Activated CD4-positive, alpha-beta memory T cell treated with anti-CD3 and anti-CD28 coated beads, Interleukin-2, amount 10 ng/mL, durations not matched to agents 7 days and 5 days (primary cell): ENCODE data around the gene KLF11. TPM values are rescaled to one million over a fixed set of nuclear protein-coding genes. Genes with fewer than 3 reads are reported as not detected.
"Not testable (repeated sequence)": the region's sequence is repeated elsewhere in the genome, so short reads cannot be mapped to it uniquely, and the experiment has no call there.

Experiments
- CTCF ChIA-PET: fragments of 350-600 bp; sonication (Branson Sonifier 250); formaldehyde crosslinking; loops from one replicate; lab custom pipeline; 2021; ENCODE audit warnings: antibody characterized with exemption, inconsistent platforms; lab: Charles Lee
- POLR2A ChIA-PET: fragments of 350-600 bp; sonication (Branson Sonifier 250); formaldehyde crosslinking; loops from one replicate; lab custom pipeline; 2021; ENCODE audit warnings: antibody characterized with exemption; lab: Charles Lee
- DNase-seq: peaks from one replicate; pipeline ENCODE4 v3.0.0-alpha.2; 2020
- H3K27ac Mint-ChIP-seq: one replicate; pipeline ENCODE4 v1.8.0; 2021; ENCODE audit warnings: mild to moderate bottlenecking, mixed read lengths
- H3K27me3 Mint-ChIP-seq: one replicate; pipeline ENCODE4 v1.8.0; 2021; ENCODE audit warnings: mixed read lengths
- H3K36me3 Mint-ChIP-seq: one replicate; pipeline ENCODE4 v1.8.0; 2021; ENCODE audit warnings: low read depth, mixed read lengths
- H3K4me1 Mint-ChIP-seq: one replicate; pipeline ENCODE4 v1.8.0; 2021; ENCODE audit warnings: mixed read lengths
- H3K4me3 Mint-ChIP-seq: one replicate; pipeline ENCODE4 v1.8.0; 2021; ENCODE audit warnings: mild to moderate bottlenecking, mixed read lengths
- H3K9me3 Mint-ChIP-seq: one replicate; pipeline ENCODE4 v1.8.0; 2021; ENCODE audit warnings: mixed read lengths
- total RNA-seq, 2 experiments: library from RNA; stranded (reverse); gene quantifications; one replicate each; pipeline ENCODE4 v1.2.3, GENCODE V29; 2021

Gene KLF11
- total RNA-seq, 2 experiments from 2014 or later = 14.4 to 16.0 TPM

- H3K36me3 Mint-ChIP-seq, H3K4me1 Mint-ChIP-seq, POLR2A ChIA-PET, DNase-seq, CTCF ChIA-PET, H3K4me3 Mint-ChIP-seq, H3K27ac Mint-ChIP-seq, H3K9me3 Mint-ChIP-seq: not testable (repeated sequence)
- H3K27me3 Mint-ChIP-seq = peaks cover 14% of the 10 kb centered on the region
Measured at GRCh38 chr2:10011606-10012325, 31.6 kb upstream of the KLF11 start.

- CTCF ChIA-PET, H3K4me3 Mint-ChIP-seq, H3K4me1 Mint-ChIP-seq, DNase-seq, H3K9me3 Mint-ChIP-seq, H3K36me3 Mint-ChIP-seq, POLR2A ChIA-PET, H3K27ac Mint-ChIP-seq: not testable (repeated sequence)
- peaks cover 17% of the 10 kb centered on the region for H3K27me3 Mint-ChIP-seq
Measured at GRCh38 chr2:10012366-10012962, 30.9 kb upstream of the KLF11 start.

- no peaks in the 10 kb centered on the region for H3K4me1 Mint-ChIP-seq
- ChIA-PET CTCF (no interaction called here), POLR2A (no interaction called here)
- no peak for DNase-seq
- H3K36me3 Mint-ChIP-seq = no peaks in the 10 kb centered on the region
- no peak overlapping the region for H3K4me3 Mint-ChIP-seq
- peaks cover 15% of the 10 kb centered on the region for H3K27me3 Mint-ChIP-seq
- no peak overlapping the region for H3K27ac Mint-ChIP-seq
- no peaks in the 10 kb centered on the region for H3K9me3 Mint-ChIP-seq
Measured at GRCh38 chr2:10012963-10013461, 30.3 kb upstream of the KLF11 start.

- CTCF ChIA-PET, H3K4me3 Mint-ChIP-seq, DNase-seq, H3K36me3 Mint-ChIP-seq, POLR2A ChIA-PET, H3K9me3 Mint-ChIP-seq, H3K27ac Mint-ChIP-seq, H3K4me1 Mint-ChIP-seq: not testable (repeated sequence)
- peaks cover 14% of the 10 kb centered on the region for H3K27me3 Mint-ChIP-seq
Measured at GRCh38 chr2:10013651-10014417, 29.5 kb upstream of the KLF11 start.

- H3K27me3 Mint-ChIP-seq = peaks cover 19% of the 10 kb centered on the region
- ChIA-PET POLR2A (no interaction called here), CTCF (no interaction called here)
- H3K27ac Mint-ChIP-seq = no peak overlapping the region
- no peaks in the 10 kb centered on the region for H3K36me3 Mint-ChIP-seq
- H3K4me3 Mint-ChIP-seq = no peak overlapping the region
- DNase-seq = no peak
- no peaks in the 10 kb centered on the region for H3K9me3 Mint-ChIP-seq
- H3K4me1 Mint-ChIP-seq = no peaks in the 10 kb centered on the region
Measured at GRCh38 chr2:10014418-10015190, 28.7 kb upstream of the KLF11 start.

- H3K4me1 Mint-ChIP-seq, H3K27ac Mint-ChIP-seq, H3K4me3 Mint-ChIP-seq, H3K9me3 Mint-ChIP-seq, DNase-seq, H3K36me3 Mint-ChIP-seq, CTCF ChIA-PET, POLR2A ChIA-PET: not testable (repeated sequence)
- peaks cover 19% of the 10 kb centered on the region for H3K27me3 Mint-ChIP-seq
Measured at GRCh38 chr2:10015376-10015989, 27.9 kb upstream of the KLF11 start.

GRCh38 chr2:10016001-10016801 is 27.1 kb upstream of the KLF11 start:
- H3K36me3 Mint-ChIP-seq = no peaks in the 10 kb centered on the region
- no peaks in the 10 kb centered on the region for H3K4me1 Mint-ChIP-seq
- no peak overlapping the region for H3K4me3 Mint-ChIP-seq
- H3K9me3 Mint-ChIP-seq = no peaks in the 10 kb centered on the region
- peaks cover 21% of the 10 kb centered on the region for H3K27me3 Mint-ChIP-seq
- POLR2A ChIA-PET = no interaction called here
- DNase-seq = no peak
- no peak overlapping the region for H3K27ac Mint-ChIP-seq
- CTCF ChIA-PET = no interaction called here

- CTCF ChIA-PET = no interaction called here
- H3K9me3 Mint-ChIP-seq = no peaks in the 10 kb centered on the region
- no peak for DNase-seq
- H3K27me3 Mint-ChIP-seq = peaks cover 21% of the 10 kb centered on the region
- POLR2A ChIA-PET = no interaction called here
- no peaks in the 10 kb centered on the region for H3K4me1 Mint-ChIP-seq
- no peak overlapping the region for H3K4me3 Mint-ChIP-seq
- H3K36me3 Mint-ChIP-seq = no peaks in the 10 kb centered on the region
- H3K27ac Mint-ChIP-seq = no peak overlapping the region
Measured at GRCh38 chr2:10016802-10017258, 26.5 kb upstream of the KLF11 start.

- Mint-ChIP-seq H3K36me3 (no peaks in the 10 kb centered on the region), H3K9me3 (no peaks in the 10 kb centered on the region), H3K27me3 (peaks cover 21% of the 10 kb centered on the region), H3K4me3 (no peak overlapping the region), H3K4me1 (no peaks in the 10 kb centered on the region), H3K27ac (no peak overlapping the region)
- ChIA-PET CTCF (interaction anchor here (1.8 kb wide), 1 partner anchor 33 kb away, joined by 6 read pairs; no protein-coding TSS in a partner anchor), POLR2A (no interaction called here)
- no peak for DNase-seq
Measured at GRCh38 chr2:10017313-10017941, 25.9 kb upstream of the KLF11 start.

- CTCF ChIA-PET = interaction anchor here (0.7 to 1.8 kb wide), 2 partner anchors 35 to 53 kb away, joined by 3 to 6 read pairs; no protein-coding TSS in a partner anchor
- H3K27ac Mint-ChIP-seq = no peak overlapping the region
- no peak for DNase-seq
- POLR2A ChIA-PET = interaction anchor here (0.8 to 1.0 kb wide), 2 partner anchors 10 to 33 kb away, joined by 3 read pairs; no protein-coding TSS in a partner anchor
- no peak overlapping the region for H3K4me3 Mint-ChIP-seq
- H3K36me3 Mint-ChIP-seq = no peaks in the 10 kb centered on the region
- H3K4me1 Mint-ChIP-seq = no peaks in the 10 kb centered on the region
- no peaks in the 10 kb centered on the region for H3K9me3 Mint-ChIP-seq
- peaks cover 21% of the 10 kb centered on the region for H3K27me3 Mint-ChIP-seq
Measured at GRCh38 chr2:10019174-10019573, 24.2 kb upstream of the KLF11 start.

GRCh38 chr2:10019602-10020400 is 23.5 kb upstream of the KLF11 start:
- DNase-seq = no peak
- Mint-ChIP-seq H3K27me3 (peaks cover 21% of the 10 kb centered on the region), H3K36me3 (no peaks in the 10 kb centered on the region), H3K4me1 (no peaks in the 10 kb centered on the region), H3K27ac (no peak overlapping the region), H3K9me3 (no peaks in the 10 kb centered on the region), H3K4me3 (no peak overlapping the region)
- POLR2A ChIA-PET = interaction anchor here (1.0 kb wide), 1 partner anchor 34 kb away, joined by 3 read pairs; no protein-coding TSS in a partner anchor
- CTCF ChIA-PET = interaction anchor here (3.0 kb wide), 1 partner anchor 34 kb away, joined by 13 read pairs; no protein-coding TSS in a partner anchor
